Stimulated activated CD4-positive, alpha-beta T cell treated with anti-CD3 and anti-CD28 coated beads, Interleukin-15, amount 100 ng/mL, for 24 hours (primary cell): Measurements from ENCODE around the gene PPP1R27.
"Not testable (repeated sequence)": the region's sequence is repeated elsewhere in the genome, so short reads cannot be mapped to it uniquely, and the experiment has no call there.

Source experiments
- DNase-seq: peaks from one replicate; pipeline ENCODE4 v3.0.0-alpha.2; 2020

The PPP1R27 gene

DNA sequence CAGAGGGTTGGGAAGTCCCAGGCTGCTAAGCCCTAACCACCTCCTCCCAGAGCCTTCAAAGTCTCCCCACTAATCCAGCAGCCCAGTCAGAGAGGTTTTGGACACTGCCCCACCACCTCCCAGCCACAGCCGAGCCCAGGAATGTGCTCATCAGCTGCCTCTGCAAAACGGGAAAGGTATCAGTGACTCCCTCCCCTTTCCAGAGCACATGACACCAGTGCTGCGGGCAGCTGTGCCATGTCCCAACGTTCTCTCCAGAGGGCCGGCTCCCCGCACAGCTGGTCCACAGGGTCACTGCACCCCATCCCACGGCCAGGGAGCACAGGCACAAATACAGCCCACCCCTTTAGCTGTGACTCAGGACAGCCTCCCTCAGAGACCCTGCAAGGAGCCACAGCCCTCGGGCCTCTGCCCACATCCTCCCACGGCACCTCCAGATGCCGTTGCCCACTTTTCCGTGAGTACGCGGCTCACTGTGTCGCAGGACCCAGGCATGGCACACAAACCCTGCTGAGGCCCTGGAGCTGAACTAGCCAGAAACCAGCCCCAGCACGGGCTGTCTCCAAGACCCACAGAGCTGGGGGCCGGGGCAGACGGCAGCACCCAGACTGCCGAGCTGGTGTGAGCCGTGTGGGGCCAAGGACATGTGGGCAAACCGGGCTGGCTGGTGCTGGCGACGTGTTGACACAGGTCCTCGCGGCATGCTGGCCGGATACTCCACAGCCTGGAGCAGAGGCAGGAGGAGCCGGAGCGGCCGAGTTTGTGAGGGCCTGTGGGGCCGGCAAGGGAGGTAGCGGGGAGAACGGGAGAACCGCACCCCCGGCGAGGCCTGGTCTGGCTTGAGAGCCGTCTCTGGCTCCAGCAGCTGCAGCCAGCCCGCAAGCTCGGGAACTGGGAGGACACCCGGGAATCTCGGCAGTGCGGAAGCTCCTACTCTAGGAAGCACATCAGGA lies 6.3 kb upstream of the PPP1R27 start:
- DNase-seq = no peak

GRCh38 chr17:81840059-81840458 lies 5.2 kb upstream of the PPP1R27 start:
- not testable (repeated sequence) for DNase-seq

- no peak for DNase-seq
These were observed 4.5 kb upstream of the PPP1R27 start for GRCh38 chr17:81839301-81839700.

DNA sequence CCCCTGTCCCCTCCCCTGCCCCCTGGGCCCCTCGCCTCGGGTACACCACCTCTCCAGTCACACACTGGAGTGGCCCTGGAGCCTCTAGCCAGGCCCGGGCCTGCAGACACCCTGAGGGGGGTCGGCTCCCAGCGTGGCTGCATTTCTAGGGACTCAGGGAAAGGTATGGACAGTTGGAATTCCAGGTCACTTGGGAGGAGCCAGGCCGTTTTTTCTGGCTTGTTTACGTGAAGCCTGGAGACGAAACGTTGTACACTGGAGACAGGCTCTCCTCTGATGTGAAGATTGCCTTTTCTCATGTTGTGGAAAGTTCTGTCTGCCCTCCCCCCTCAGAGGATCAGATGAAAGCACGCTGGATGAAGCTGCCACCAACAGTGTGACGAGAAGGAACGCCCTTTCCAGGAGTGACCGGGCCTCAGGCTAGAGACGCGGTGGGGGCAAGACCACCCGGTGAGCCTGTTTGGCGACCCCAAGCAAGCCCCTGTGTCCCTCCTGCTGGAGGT lies 4.0 kb upstream of the PPP1R27 start:
- no peak for DNase-seq

DNA sequence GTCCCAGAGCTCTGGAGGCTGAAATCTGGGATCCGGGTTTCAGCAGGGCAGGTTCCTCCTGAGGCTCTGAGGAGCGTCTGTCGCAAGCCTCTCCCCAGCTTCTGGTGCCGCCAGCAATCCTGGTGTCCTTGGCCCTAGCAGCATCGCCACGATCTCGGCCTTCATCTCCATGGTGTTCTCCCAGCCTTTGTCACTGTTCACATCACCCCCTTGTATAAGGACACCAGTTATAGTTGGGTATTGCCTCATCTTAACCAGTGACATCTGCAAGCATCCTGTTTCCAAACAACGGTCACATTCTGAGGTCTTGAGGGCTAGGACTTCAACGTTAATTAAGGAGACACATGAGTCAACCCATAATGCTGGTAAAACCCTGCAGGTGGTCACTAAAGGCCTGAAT lies 2.8 kb upstream of the PPP1R27 start:
- DNase-seq = no peak

DNA sequence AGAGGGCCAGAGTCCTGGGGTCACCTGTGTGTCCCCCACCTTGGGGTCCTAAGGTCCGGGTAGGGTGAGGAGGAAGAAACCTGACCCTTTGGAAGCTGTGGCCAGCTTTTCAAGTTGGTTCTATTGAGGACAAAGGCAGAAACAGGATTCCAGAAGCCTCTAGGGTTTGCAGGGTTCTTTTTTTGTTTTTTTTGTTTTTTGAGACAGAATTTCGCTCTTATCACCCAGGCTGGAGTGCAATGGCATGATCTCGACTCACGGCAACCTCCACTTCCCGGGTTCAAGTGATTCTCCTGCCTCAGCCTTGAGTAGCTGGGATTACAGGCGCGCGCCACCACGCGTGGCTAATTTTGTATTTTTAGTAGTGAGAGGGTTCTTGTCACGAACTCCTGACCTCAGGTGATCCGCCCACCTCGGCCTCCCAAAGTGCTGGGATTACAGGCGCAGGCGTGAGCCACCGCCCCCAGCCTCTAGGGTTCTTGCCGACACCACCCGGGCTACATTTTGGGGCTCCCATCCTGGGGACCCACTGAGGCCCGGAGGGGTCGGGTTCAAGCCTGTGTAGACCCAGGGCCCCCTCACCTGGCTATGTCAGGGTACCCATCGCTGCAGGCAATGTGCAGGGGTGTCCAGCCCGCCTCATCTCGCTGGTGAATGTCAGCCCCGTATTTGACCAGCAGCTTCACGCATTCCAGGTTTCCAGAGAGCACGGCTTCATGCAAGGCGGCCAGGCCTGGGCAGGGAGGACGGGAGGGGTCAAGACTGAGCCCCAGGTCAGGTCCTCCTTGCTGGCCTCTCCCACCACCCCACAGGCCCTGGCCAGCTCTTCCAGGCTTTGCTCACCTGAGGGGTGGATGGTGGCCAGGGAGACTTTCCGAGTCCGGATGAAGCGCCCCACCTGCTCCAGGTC lies 674 bp downstream of the PPP1R27 start:
- DNase-seq = no peak

DNA sequence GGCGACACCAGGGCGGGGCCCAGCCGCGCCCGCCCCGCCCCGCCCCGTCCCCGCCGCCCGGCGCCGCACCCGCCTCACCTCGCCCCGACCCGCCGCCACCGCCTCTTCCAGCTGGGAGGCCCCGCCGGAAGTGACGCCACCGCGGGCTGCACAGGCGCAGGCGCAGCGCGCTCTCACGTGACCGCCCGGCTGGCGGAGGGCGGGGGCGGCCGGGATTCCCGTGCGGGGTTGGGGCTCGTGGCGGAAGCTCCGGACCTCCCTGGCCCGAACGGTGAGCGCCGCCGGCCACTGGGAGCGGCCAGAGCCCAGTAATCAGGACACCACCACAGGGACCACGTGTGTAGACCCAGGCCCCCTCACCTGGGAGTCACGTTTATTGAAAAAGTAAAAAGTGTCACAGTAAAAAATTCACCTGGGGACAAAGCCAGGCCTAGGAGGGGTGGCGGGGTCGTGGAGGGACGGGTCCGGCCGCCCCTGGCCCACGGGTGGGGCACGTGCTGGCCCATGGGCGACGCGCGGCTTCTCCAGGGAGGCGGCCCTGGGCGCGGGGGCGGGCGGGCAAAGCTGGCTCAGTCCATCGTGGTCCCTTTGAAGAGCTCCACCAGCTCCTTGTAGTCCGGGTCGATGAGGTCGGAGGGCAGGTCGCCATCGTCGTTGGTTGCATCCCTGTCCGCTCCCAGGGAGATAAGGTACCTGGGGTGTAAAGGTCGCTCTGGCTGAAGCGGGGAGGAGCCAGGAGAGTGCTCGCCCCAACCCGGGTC lies 1.5 kb downstream of the PPP1R27 start, which contains the start of gene MCRIP1:
Gene MCRIP1, minus strand, starts transcription at position 132 of the 761 bp plus-strand sequence. CDS start 8,785 bp downstream, outside the sequence.
- peak; percentile 98 for DNase-seq

GRCh38 chr17:81832608-81833159 lies 2.2 kb downstream of the PPP1R27 start:
- DNase-seq = peak; percentile 67

GRCh38 chr17:81831957-81832607 lies 2.8 kb downstream of the PPP1R27 start:
- DNase-seq = peak; percentile 61

DNA sequence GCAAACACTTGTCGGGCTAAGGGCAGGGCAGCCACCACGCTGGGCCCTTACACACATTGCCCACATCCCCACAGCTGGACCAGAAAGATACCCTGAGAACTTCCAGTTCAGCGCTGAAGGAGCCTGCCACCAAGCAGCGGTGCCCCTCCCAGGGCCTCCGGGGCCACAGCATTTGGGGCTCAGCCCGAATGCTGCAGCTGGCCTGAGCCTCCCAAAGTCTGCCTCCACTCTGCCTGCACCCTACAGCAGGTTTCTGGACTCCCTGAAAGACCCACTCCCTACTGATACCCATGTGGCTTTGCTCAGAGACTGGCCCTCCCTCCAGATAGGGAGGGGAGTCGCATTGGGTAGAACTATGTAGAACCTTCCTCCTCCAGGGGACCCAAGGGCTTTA lies 3.3 kb downstream of the PPP1R27 start:
- peak; percentile 23 for DNase-seq

DNA sequence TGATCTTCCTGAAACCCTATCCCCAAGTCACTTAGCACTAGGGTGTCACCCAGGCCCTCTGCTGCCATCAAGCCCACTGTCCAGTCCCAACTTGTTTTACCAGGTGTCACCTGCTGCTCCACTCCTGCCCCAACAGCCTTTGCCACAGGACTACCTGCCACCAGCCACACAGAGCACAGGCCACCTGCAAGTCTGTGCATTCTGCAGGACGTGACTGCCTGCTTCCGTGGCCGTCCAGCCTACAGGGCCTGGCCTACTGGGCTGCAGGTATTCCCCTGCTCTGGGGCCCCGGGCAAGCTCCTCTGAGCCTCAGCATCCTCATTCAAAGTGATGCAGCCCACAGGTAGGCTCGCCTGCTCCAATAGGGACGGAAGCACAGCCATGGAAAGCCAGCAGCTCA lies 5.0 kb downstream of the PPP1R27 start:
- DNase-seq = no peak

- DNase-seq = no peak
These were observed 6.2 kb downstream of the PPP1R27 start for GRCh38 chr17:81828656-81829055.

GRCh38 chr17:81825841-81826466 lies 8.9 kb downstream of the PPP1R27 start:
- DNase-seq = no peak

- DNase-seq = no peak
These were observed 10.3 kb downstream of the PPP1R27 start for GRCh38 chr17:81824595-81824994.

GRCh38 chr17:81823820-81824550 lies 10.9 kb downstream of the PPP1R27 start:
- no peak for DNase-seq

- DNase-seq = no peak
These were observed 11.6 kb downstream of the PPP1R27 start for GRCh38 chr17:81822996-81823819.

GRCh38 chr17:81822312-81822637 lies 12.6 kb downstream of the PPP1R27 start:
- no peak for DNase-seq

DNA sequence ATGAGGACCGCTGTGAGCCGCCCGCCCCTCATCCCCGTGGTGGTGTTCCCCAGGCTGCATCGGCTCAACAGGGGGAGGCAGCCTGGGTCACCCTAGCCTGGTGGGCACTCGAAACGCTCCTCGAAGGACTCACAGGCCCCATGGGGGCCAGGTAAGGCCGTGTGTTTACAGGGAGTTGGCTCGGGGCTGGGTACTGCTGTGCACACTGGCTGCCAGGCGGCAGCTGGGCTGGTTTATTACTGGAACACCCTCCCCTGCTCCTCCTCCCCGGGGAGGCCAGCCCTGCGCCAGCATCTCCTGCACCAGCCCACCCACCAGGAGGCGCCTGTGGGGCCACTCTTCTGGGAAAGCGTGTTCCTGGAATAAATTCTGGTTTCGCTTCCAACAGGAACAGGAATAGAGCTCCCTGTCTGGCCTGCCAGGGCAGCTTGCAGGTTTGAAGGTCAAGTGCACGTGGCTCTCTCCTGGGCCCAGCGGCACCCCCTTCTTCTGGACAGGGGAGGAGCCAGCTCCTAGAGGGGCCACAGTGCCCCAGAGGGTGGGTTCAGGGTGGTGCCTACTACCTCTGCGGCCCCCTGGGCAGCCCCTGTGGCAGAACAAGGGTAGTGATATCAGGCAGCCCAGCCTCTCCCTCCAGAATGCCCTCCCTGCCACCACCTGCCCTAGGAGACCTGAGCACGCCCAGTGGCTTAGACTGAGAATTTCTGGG lies 13.1 kb downstream of the PPP1R27 start:
- peak; percentile 39 for DNase-seq

GRCh38 chr17:81821147-81821546 lies 13.7 kb downstream of the PPP1R27 start:
- no peak for DNase-seq
